Sigmoid colon (tissue), 4 donors: Measurements from ENCODE around the gene EHBP1L1.

Experiments
- CTCF ChIP-seq, 4 experiments: fragments of 450-650 bp in 3 of 4; fragments of 200-600 bp in 1 of 4; IDR thresholded peaks; one replicate each; pipeline ENCODE4 v1.5.1; 2016 to 2019; ENCODE audit warnings: antibody characterized with exemption in 4 of 4, mild to moderate bottlenecking in 3 of 4, moderate library complexity in 2 of 4
- EP300 ChIP-seq, 4 donors: sonication (generic); formaldehyde crosslinking; IDR thresholded peaks; one replicate each; pipeline ENCODE4 v1.6.1; 2017; ENCODE audit warnings: antibody characterized with exemption in 4 of 4
- POLR2A ChIP-seq, 2 donors: fragments of 450-650 bp; IDR thresholded peaks; one replicate each; pipeline ENCODE4 v1.6.1; 2016; ENCODE audit warnings: antibody characterized with exemption in 2 of 2, mild to moderate bottlenecking in 2 of 2, moderate library complexity in 2 of 2

GRCh38 chr11:65549096-65549495 lies 26.8 kb upstream of the EHBP1L1 start:
- no peak for TF ChIP-seq CTCF (IDR thresholded peaks at IDR 0.05)
- no peak for TF ChIP-seq EP300 (IDR thresholded peaks at IDR 0.05)
- TF ChIP-seq POLR2A (IDR thresholded peaks at IDR 0.05), result no peak
